ENCODE results near the gene CARD18. TPM values are rescaled to one million over a fixed set of nuclear protein-coding genes. Genes with fewer than 3 reads are reported as not detected.

Gene CARD18, protein sequence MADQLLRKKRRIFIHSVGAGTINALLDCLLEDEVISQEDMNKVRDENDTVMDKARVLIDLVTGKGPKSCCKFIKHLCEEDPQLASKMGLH
- total RNA-seq (2013), result not detected
- not detected for polyA plus RNA-seq
- not detected in 2 replicates for polyA minus RNA-seq
- total RNA-seq, result 0 to 1.8 (median 0.08) reads per million in 11 experiments

DNA sequence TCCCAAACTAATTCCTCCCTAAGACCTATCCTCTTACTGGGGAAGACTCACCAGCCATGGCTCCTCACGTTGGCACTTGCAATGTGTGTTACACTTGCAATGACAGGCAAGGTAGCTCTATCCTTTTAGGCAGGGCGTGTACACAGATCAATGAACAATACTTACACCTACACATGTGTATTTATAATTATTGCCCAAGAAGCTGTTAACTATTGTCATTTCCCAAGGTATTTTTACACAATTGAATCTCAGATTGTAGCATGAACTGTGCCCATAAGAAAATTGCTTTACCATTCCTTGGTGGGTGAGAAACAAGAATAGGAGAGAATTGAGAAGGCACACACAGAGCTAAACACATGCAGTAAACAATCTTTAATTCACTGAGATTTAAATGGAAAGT is at the start of gene CARD18:
Gene CARD18 (minus strand): TSS at position 101 of the 400 bp plus-strand sequence. CDS start 43 bp downstream, at position 58.
- no peaks in the 10 kb centered on the region for H3K79me2 ChIP-seq (ENCODE audit: insufficient read depth, low read length)
- no peak within 1 kb of the TSS for H3K4me3 ChIP-seq (replicated peaks in 1 of 3; ENCODE audit: low read depth in 2 of 3, low read length in 3 of 3)
- Mint-ChIP-seq H3K4me1 (peaks cover 3% of the 10 kb centered on the region), H3K4me3 (no peak within 1 kb of the TSS), H3K27ac (no peak within 1 kb of the TSS), H3K27me3 (ENCODE audit: low read depth in 3 of 3) (peaks cover 0 to 2% (median 1%) of the 10 kb centered on the region in 3 donors), H3K9me3 (peaks cover 0 to 9% (median 4%) of the 10 kb centered on the region in 7 donors), H3K36me3 (no peaks in the 10 kb centered on the region)
- DNase-seq, result no peak
- peaks cover 0 to 3% of the 10 kb centered on the region in 2 donors for H3K9me3 ChIP-seq (replicated peaks in 1 of 2; ENCODE audit: control insufficient read depth in 1 of 2, insufficient read depth in 1 of 2, low read length in 2 of 2)
- no peaks in the 10 kb centered on the region for H4K20me1 ChIP-seq (ENCODE audit: insufficient read depth, low read length)
- no peak within 1 kb of the TSS for H3K9ac ChIP-seq (ENCODE audit: insufficient read depth, low read length, poor library complexity, severe bottlenecking)
- no peaks in the 10 kb centered on the region for H3K27me3 ChIP-seq (ENCODE audit: control insufficient read depth in 2 of 2, insufficient read depth in 2 of 2, low read length in 2 of 2)
- no peak within 1 kb of the TSS for H3K27ac ChIP-seq (ENCODE audit: low read depth in 1 of 2, low read length in 2 of 2)
- intact Hi-C loops (cut with micrococcal nuclease), result no loop called here
- TF ChIP-seq, protein P1, sequence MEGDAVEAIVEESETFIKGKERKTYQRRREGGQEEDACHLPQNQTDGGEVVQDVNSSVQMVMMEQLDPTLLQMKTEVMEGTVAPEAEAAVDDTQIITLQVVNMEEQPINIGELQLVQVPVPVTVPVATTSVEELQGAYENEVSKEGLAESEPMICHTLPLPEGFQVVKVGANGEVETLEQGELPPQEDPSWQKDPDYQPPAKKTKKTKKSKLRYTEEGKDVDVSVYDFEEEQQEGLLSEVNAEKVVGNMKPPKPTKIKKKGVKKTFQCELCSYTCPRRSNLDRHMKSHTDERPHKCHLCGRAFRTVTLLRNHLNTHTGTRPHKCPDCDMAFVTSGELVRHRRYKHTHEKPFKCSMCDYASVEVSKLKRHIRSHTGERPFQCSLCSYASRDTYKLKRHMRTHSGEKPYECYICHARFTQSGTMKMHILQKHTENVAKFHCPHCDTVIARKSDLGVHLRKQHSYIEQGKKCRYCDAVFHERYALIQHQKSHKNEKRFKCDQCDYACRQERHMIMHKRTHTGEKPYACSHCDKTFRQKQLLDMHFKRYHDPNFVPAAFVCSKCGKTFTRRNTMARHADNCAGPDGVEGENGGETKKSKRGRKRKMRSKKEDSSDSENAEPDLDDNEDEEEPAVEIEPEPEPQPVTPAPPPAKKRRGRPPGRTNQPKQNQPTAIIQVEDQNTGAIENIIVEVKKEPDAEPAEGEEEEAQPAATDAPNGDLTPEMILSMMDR (IDR thresholded peaks at IDR 0.05), result no peak
- H2AFZ ChIP-seq (ENCODE audit: insufficient read depth, low read depth, low read length, poor library complexity, severe bottlenecking), result peak within 1 kb of the TSS; percentile 12
- 80% methylated on average over 1 of the region's 2 CpGs for WGBS (ENCODE audit: insufficient coverage)
- H3K4me1 ChIP-seq (ENCODE audit: control insufficient read depth in 1 of 2, insufficient read depth in 2 of 2, low read length in 2 of 2), result no peaks in the 10 kb centered on the region
- H3K36me3 ChIP-seq (replicated peaks in 1 of 2; ENCODE audit: control insufficient read depth in 1 of 2, insufficient read depth in 2 of 2, low read length in 2 of 2), result no peaks in the 10 kb centered on the region
- H3K4me2 ChIP-seq (replicated peaks; ENCODE audit: extremely low read depth, low read length, poor library complexity, severe bottlenecking), result no peak within 1 kb of the TSS

DNA sequence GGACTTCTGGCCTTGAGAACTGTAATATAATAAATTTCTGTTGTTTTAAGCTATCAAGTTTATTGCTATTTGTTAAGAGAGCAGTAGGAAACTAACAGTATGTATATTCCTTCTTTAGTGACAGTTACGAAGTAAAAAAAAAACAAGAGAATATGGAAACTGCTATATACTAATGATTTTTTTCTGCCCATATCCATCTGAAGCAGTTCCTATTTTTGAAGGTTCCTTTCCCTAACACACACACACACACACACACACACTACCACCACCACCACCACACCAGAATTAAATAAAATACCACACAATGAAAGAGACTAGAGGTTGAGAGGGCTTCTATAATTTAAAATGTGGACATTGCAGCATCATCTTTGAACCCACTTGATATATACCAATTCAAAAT is 44.4 kb upstream of the CARD18 start:
- Histone ChIP-seq H3K27me3 (ENCODE audit: control insufficient read depth in 2 of 2, insufficient read depth in 2 of 2, low read length in 2 of 2) (no peaks in the 10 kb centered on the region), H3K9me3 (replicated peaks in 1 of 2; ENCODE audit: control insufficient read depth in 1 of 2, insufficient read depth in 1 of 2, low read length in 2 of 2) (no peaks in the 10 kb centered on the region), H3K4me1 (ENCODE audit: control insufficient read depth in 1 of 2, insufficient read depth in 2 of 2, low read length in 2 of 2) (peaks cover 44 to 58% of the 10 kb centered on the region in 2 donors), H3K36me3 (replicated peaks in 1 of 2; ENCODE audit: control insufficient read depth in 1 of 2, insufficient read depth in 2 of 2, low read length in 2 of 2) (no peaks in the 10 kb centered on the region), H2AFZ (ENCODE audit: insufficient read depth, low read depth, low read length, poor library complexity, severe bottlenecking) (no peak overlapping the region), H3K4me3 (replicated peaks in 1 of 3; ENCODE audit: low read depth in 2 of 3, low read length in 3 of 3) (no peak overlapping the region), H3K4me2 (replicated peaks; ENCODE audit: extremely low read depth, low read length, poor library complexity, severe bottlenecking) (no peak overlapping the region), H3K79me2 (ENCODE audit: insufficient read depth, low read length) (no peaks in the 10 kb centered on the region), H3K9ac (ENCODE audit: insufficient read depth, low read length, poor library complexity, severe bottlenecking) (no peak overlapping the region), H4K20me1 (ENCODE audit: insufficient read depth, low read length) (no peaks in the 10 kb centered on the region), H3K27ac (ENCODE audit: low read depth in 1 of 2, low read length in 2 of 2) (peak overlapping the region in 1 of 2 donors; percentile 88)
- no CpG with 5 or more reads among the region's 1 CpG for WGBS (ENCODE audit: insufficient coverage)
- H3K4me1 Mint-ChIP-seq, result peaks cover 43% of the 10 kb centered on the region
- H3K4me3 Mint-ChIP-seq, result no peak overlapping the region
- peaks cover 5% of the 10 kb centered on the region in 2 donors for H3K36me3 Mint-ChIP-seq
- TF ChIP-seq, protein P1 (IDR thresholded peaks at IDR 0.05), result no peak
- H3K27me3 Mint-ChIP-seq (ENCODE audit: low read depth in 3 of 3), result no peaks in the 10 kb centered on the region
- peaks cover 0 to 6% (median 2%) of the 10 kb centered on the region in 7 donors for H3K9me3 Mint-ChIP-seq
- intact Hi-C loops (cut with micrococcal nuclease), result loop anchor here (10.0 kb wide), 3 partner anchors 61 to 149 kb away; partner anchors contain the start of gene CASP1 (in 1 of the 2)
- peak overlapping the region in 3 of 7 donors; percentile 85 to 87 (median 86) for H3K27ac Mint-ChIP-seq
- DNase-seq, result no peak
